Gastroesophageal sphincter (tissue), 4 donors: Measurements from ENCODE around the gene ARHGAP22. TPM values are rescaled to one million over a fixed set of nuclear protein-coding genes. Genes with fewer than 3 reads are reported as not detected.

ENCODE experiments used
- ATAC-seq: fragments of 150-250 bp; one replicate; pipeline ENCODE4 v1.9.1; 2016; ENCODE audit warnings: mild to moderate bottlenecking, moderate library complexity
- H3K27ac ChIP-seq, 4 donors: fragments of 200-600 bp; sonication (generic) in 3 of 4; 1 replicate in 3 of 4; 2 replicates in 1 of 4; pipeline ENCODE4 v1.5.1; 2016 to 2019
- H3K27me3 ChIP-seq: fragments of 200-600 bp; sonication (generic); one replicate; pipeline ENCODE4 v1.5.1; 2019
- H3K36me3 ChIP-seq, 2 donors: fragments of 200-600 bp; sonication (generic); one replicate each; pipeline ENCODE4 v1.5.1; 2019; ENCODE audit warnings: control low read depth in 1 of 2
- H3K4me1 ChIP-seq, 3 donors: fragments of 200-600 bp; sonication (generic); 1 replicate in 2 of 3; 2 replicates in 1 of 3; pipeline ENCODE4 v1.5.1; 2016 to 2019; ENCODE audit warnings: control low read depth in 2 of 3
- H3K4me3 ChIP-seq, 2 donors: fragments of 200-600 bp; sonication (generic); one replicate each; pipeline ENCODE4 v1.5.1; 2019; ENCODE audit warnings: mild to moderate bottlenecking in 1 of 2, moderate library complexity in 1 of 2
- H3K9me3 ChIP-seq, 3 donors: fragments of 200-600 bp; sonication (generic); one replicate each; pipeline ENCODE4 v1.5.1; 2017 to 2019; ENCODE audit warnings: control low read depth in 2 of 3
- EP300 ChIP-seq: sonication (generic); formaldehyde crosslinking; IDR thresholded peaks from one replicate; pipeline ENCODE4 v1.6.1; 2017; ENCODE audit warnings: antibody characterized with exemption, mild to moderate bottlenecking
- POLR2A ChIP-seq, 2 donors: fragments of 450-650 bp; IDR thresholded peaks; one replicate each; pipeline ENCODE4 v1.6.1; 2017; ENCODE audit warnings: antibody characterized with exemption in 2 of 2, mild to moderate bottlenecking in 2 of 2, moderate library complexity in 1 of 2
- POLR2AphosphoS5 ChIP-seq: sonication (generic); formaldehyde crosslinking; IDR thresholded peaks from one replicate; pipeline ENCODE4 v1.6.1; 2017; ENCODE audit warnings: antibody characterized with exemption
- WGBS, 2 donors: methylation state at CpG; one replicate each; pipeline ENCODE4 v1.1.5; 2018; ENCODE audit warnings: low coverage in 1 of 2; 5-methylcytosine and 5-hydroxymethylcytosine counted together
- total RNA-seq, 4 donors: library from RNA; depleted of rRNA; stranded (reverse); fragments of >200 nt; gene quantifications; one replicate each; pipeline ENCODE4 v1.1.0, GENCODE V29; 2016
- TF ChIP-seq, protein P1 (sequence below), 4 experiments: fragments of 200-600 bp in 2 of 4; fragments of 450-650 bp in 2 of 4; sonication (generic) in 1 of 4; IDR thresholded peaks; one replicate each; pipeline ENCODE4 v1.5.1; 2017 to 2019; ENCODE audit warnings: antibody characterized with exemption in 4 of 4, mild to moderate bottlenecking in 2 of 4, moderate library complexity in 2 of 4

Gene ARHGAP22
- total RNA-seq, 4 donors from 2014 or later: 4.2 to 5.8 (median 5.1) TPM

DNA sequence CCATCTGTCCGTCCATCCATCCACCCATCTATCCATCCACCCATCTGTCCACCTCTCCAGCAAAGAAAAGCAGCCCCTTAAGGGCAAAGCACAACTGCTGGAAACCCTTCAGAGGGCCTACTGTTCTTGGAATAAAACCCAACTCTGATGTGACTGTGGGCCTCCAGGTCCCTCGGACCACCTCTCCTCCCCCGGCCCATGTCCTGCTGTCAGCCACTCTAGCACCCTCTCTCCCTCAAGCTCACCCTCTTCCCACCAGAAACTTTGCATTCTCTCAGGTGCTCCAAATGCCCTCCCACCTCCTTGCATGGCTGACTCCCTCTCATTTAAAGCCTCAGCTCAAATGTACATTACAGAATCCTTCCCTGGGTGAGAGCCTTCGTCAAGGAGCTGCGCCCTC lies 110.3 kb downstream of the ARHGAP22 start:
- Histone ChIP-seq H3K9me3 (no peaks in the 10 kb centered on the region), H3K4me1 (peaks cover 0 to 10% (median 0%) of the 10 kb centered on the region in 3 donors), H3K36me3 (no peaks in the 10 kb centered on the region), H3K27me3 (no peaks in the 10 kb centered on the region), H3K27ac (no peak overlapping the region), H3K4me3 (no peak overlapping the region)
- no peak for ATAC-seq
- 90 to 98% methylated on average over 4 to 5 of the region's 5 CpGs for WGBS, 2 donors
- no peak for TF ChIP-seq POLR2AphosphoS5
- TF ChIP-seq, protein P1, sequence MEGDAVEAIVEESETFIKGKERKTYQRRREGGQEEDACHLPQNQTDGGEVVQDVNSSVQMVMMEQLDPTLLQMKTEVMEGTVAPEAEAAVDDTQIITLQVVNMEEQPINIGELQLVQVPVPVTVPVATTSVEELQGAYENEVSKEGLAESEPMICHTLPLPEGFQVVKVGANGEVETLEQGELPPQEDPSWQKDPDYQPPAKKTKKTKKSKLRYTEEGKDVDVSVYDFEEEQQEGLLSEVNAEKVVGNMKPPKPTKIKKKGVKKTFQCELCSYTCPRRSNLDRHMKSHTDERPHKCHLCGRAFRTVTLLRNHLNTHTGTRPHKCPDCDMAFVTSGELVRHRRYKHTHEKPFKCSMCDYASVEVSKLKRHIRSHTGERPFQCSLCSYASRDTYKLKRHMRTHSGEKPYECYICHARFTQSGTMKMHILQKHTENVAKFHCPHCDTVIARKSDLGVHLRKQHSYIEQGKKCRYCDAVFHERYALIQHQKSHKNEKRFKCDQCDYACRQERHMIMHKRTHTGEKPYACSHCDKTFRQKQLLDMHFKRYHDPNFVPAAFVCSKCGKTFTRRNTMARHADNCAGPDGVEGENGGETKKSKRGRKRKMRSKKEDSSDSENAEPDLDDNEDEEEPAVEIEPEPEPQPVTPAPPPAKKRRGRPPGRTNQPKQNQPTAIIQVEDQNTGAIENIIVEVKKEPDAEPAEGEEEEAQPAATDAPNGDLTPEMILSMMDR (IDR thresholded peaks at IDR 0.05): no peak

DNA sequence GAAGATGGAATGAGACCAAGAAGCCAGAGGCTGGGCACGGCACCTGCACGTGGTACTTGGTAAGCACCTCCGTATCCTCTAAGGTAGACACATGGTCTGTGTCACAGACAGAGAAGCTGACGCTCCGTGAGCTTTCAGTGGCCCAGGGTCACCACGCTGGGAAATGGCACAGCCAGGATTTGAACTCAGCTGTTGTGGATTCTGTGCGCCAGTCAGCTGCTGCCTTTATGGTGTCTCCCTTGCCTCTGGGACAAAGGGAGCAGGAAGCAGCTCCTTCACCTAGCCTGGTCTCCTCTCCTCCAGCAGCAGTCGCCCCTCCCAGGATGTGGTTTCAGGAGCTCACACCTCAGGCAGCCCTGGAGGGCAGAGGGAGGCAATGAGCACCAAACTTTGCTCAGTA lies 110.8 kb downstream of the ARHGAP22 start:
- no peaks in the 10 kb centered on the region for H3K36me3 ChIP-seq
- TF ChIP-seq POLR2A (IDR thresholded peaks at IDR 0.05): no peak
- 85% methylated on average over 6 of the region's 8 CpGs; no CpG with 5 or more reads in 1 of the 2 donors for WGBS, 2 donors
- ATAC-seq: no peak
- no peaks in the 10 kb centered on the region for H3K9me3 ChIP-seq
- peaks cover 0 to 10% (median 0%) of the 10 kb centered on the region in 3 donors for H3K4me1 ChIP-seq
- H3K27me3 ChIP-seq: no peaks in the 10 kb centered on the region
- H3K27ac ChIP-seq: no peak overlapping the region
- H3K4me3 ChIP-seq: no peak overlapping the region

DNA sequence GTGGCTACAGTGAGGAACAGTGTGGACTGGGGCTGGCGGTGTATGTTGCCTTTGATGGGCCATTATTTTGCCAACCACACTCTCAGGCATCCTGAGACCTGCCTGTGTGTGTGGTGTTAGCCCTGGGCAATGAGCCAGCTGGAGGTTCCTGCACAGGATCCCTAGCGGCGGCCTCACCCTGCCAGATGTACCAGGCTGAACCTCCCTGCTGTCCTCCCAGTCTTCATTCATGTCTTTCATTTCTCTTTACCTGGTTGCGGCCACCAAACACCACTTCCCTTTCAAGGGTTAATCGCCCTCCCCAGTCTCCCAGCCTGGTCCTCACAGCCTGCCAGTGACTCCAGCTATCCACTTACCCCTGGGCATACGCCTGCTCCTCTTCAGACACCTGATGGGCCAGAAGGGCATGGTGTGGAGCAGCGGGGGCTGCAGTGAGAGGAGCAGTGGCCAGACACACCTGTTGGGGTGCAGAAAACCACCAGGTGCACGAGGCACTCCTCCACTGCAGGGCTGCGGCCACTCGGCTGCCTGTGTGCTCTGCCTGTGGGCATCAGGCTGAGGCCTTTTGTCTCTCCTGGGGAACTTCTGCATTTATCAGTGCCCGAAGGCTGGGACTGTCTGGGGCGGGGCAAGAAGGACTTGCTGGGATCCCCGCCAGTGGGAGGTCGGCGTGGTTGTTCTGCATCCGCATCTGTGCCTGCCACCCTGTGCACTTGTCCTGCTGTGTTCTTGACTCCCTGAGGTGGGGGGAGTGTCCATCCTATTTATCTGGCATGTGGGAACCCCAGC lies 111.6 kb downstream of the ARHGAP22 start:
- H3K4me1 ChIP-seq: peaks cover 0 to 10% (median 0%) of the 10 kb centered on the region in 3 donors
- H3K9me3 ChIP-seq: no peaks in the 10 kb centered on the region
- H3K27me3 ChIP-seq: no peaks in the 10 kb centered on the region
- no peak overlapping the region for H3K4me3 ChIP-seq
- WGBS, 2 donors: 85 to 92% methylated on average over 2 to 4 of the region's 16 CpGs
- no peaks in the 10 kb centered on the region for H3K36me3 ChIP-seq
- no peak for ATAC-seq
- TF ChIP-seq POLR2AphosphoS5: no peak
- no peak for TF ChIP-seq POLR2A (IDR thresholded peaks at IDR 0.05)
- TF ChIP-seq EP300: no peak
- TF ChIP-seq, protein P1 (IDR thresholded peaks at IDR 0.05): no peak
- H3K27ac ChIP-seq: no peak overlapping the region

DNA sequence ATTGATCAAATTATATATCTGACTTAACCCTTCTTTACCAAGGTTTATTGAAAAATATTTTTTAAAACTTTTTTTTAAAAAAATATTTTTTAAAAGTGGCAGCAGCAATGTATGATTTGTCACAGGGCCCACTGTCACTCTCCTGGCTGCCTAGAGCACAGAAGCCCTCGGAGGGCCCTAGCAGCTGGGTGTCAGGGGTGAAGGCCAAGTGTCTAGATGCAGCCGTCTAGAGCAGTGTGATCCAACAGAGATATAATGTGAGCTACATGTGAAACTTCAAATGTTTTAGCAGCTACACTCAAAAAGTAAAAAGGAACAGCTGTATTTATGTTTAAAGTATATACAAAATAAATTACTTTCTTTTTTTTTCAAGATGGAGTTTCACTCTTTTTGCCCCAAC lies 112.7 kb downstream of the ARHGAP22 start:
- 67% methylated on average over 2 of the region's 2 CpGs; no CpG with 5 or more reads in 1 of the 2 donors for WGBS, 2 donors
- peaks cover 0 to 3% (median 0%) of the 10 kb centered on the region in 3 donors for H3K4me1 ChIP-seq
- H3K36me3 ChIP-seq: no peaks in the 10 kb centered on the region
- peaks cover 0 to 3% (median 0%) of the 10 kb centered on the region in 3 donors for H3K9me3 ChIP-seq
- TF ChIP-seq POLR2A (IDR thresholded peaks at IDR 0.05) (no peak), EP300 (no peak), POLR2AphosphoS5 (no peak)
- TF ChIP-seq, protein P1 (IDR thresholded peaks at IDR 0.05): no peak
- no peaks in the 10 kb centered on the region for H3K27me3 ChIP-seq
- H3K4me3 ChIP-seq: no peak overlapping the region
- H3K27ac ChIP-seq: no peak overlapping the region
- ATAC-seq: no peak

DNA sequence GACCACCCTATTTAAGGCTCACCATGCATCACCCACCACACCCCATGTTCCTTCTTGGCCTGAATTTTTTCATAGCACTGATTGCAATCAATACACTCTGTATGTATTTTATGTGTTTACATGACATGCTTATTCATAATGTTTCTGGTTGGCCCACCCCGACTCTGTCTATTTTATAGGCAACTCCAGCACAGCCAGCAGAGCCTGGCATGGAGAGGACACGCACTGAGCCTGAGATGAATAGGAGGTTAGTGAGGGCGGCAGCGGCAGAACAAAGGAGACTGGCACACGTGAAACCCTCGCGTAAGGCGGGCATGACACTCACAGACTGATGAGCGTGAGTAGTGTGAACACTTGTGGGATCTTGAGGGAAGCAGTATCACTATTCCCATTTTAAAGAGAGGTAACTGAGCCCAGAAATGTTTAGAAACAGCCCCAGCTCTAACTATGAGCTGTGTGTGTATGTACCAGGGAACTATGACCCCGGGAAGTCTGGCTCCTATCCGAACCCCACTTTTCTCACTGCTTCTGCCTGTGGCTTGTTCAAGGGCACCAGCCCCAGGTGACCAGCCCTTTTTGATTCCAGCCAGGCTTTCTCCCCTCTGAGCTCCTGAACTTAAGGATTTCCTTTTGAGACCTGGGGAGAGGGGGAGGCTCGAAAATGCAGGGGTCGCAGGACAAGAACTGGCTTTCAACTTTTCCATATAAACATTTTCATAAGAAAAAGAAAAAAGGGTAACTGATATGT lies 113.3 kb downstream of the ARHGAP22 start:
- Histone ChIP-seq H3K9me3 (peaks cover 0 to 7% (median 0%) of the 10 kb centered on the region in 3 donors), H3K36me3 (no peaks in the 10 kb centered on the region), H3K27ac (no peak overlapping the region), H3K4me1 (no peaks in the 10 kb centered on the region), H3K27me3 (no peaks in the 10 kb centered on the region), H3K4me3 (no peak overlapping the region)
- TF ChIP-seq POLR2A (IDR thresholded peaks at IDR 0.05): no peak
- TF ChIP-seq, protein P1 (IDR thresholded peaks at IDR 0.05): no peak
- no peak for TF ChIP-seq EP300
- no peak for TF ChIP-seq POLR2AphosphoS5
- 76 to 96% methylated on average over 10 to 11 of the region's 13 CpGs for WGBS, 2 donors
- no peak for ATAC-seq
